ENCODE measurements around the gene TBX4. TPM values are rescaled to one million over a fixed set of nuclear protein-coding genes. Genes with fewer than 3 reads are reported as not detected.

TBX4 gene
- total RNA-seq, 4 donors from 2014 or later: 0.54 TPM; not detected in 3

DNA sequence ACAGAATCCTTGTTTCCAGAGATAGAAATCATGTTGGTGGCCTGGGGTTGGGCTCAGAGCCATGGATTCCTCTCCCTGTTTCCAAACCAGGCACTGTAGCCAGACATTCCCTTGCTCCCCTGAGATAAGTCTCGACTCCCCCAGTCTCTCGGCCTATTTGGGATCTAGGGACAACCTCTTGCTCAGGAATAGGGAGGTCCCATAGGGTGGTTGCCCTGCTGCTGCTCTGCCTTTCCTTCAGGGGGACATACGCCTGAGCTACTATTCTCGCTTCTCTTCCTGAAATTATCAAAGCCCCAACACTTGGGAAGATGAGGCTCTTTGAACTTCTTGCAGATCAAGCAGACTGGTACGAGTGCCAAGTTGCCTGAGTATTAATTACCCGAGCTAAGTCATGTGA is 58.0 kb downstream of the TBX4 start:
- no peak for TF ChIP-seq POLR2A (IDR thresholded peaks at IDR 0.05)
- TF ChIP-seq, protein P1, sequence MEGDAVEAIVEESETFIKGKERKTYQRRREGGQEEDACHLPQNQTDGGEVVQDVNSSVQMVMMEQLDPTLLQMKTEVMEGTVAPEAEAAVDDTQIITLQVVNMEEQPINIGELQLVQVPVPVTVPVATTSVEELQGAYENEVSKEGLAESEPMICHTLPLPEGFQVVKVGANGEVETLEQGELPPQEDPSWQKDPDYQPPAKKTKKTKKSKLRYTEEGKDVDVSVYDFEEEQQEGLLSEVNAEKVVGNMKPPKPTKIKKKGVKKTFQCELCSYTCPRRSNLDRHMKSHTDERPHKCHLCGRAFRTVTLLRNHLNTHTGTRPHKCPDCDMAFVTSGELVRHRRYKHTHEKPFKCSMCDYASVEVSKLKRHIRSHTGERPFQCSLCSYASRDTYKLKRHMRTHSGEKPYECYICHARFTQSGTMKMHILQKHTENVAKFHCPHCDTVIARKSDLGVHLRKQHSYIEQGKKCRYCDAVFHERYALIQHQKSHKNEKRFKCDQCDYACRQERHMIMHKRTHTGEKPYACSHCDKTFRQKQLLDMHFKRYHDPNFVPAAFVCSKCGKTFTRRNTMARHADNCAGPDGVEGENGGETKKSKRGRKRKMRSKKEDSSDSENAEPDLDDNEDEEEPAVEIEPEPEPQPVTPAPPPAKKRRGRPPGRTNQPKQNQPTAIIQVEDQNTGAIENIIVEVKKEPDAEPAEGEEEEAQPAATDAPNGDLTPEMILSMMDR (IDR thresholded peaks at IDR 0.05): no peak
- Histone ChIP-seq H3K9me3 (no peaks in the 10 kb centered on the region), H3K4me3 (replicated peaks in 1 of 3) (no peak overlapping the region), H3K27ac (no peak overlapping the region), H3K27me3 (no peaks in the 10 kb centered on the region), H3K4me1 (no peaks in the 10 kb centered on the region), H3K36me3 (no peaks in the 10 kb centered on the region)
- intact Hi-C loops (cut with DNase I): no loop called here
- WGBS, 2 donors: 77 to 79% methylated on average over 6 of the region's 6 CpGs
- DNase-seq: no peak

DNA sequence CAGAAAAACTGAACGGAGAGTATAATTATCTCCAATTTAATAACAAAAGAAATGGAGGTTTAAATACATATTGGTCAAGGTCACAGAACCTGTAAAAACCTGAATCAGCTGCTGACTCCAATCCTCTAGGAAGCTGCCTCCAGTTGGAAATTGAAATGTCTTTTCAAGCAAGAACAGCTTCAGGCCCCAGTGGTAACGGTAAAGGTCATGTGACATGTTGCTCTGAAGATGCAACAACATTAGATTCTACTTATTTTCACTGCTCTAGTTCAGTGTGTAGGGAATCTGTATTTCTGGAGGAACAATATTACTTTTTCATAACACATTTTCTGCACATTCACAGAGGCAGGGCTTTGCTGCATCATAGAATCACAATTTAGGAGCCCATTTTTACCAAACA is 58.8 kb downstream of the TBX4 start:
- H3K4me1 ChIP-seq: no peaks in the 10 kb centered on the region
- WGBS, 2 donors: 70% methylated on average over 2 of the region's 2 CpGs
- no peaks in the 10 kb centered on the region for H3K27me3 ChIP-seq
- H3K36me3 ChIP-seq: no peaks in the 10 kb centered on the region
- intact Hi-C loops (cut with DNase I): no loop called here
- no peak overlapping the region for H3K27ac ChIP-seq
- no peak overlapping the region for H3K4me3 ChIP-seq (replicated peaks in 1 of 3)
- H3K9me3 ChIP-seq: no peaks in the 10 kb centered on the region
- DNase-seq: no peak
- TF ChIP-seq, protein P1 (IDR thresholded peaks at IDR 0.05): no peak
- no peak for TF ChIP-seq POLR2A (IDR thresholded peaks at IDR 0.05)

DNA sequence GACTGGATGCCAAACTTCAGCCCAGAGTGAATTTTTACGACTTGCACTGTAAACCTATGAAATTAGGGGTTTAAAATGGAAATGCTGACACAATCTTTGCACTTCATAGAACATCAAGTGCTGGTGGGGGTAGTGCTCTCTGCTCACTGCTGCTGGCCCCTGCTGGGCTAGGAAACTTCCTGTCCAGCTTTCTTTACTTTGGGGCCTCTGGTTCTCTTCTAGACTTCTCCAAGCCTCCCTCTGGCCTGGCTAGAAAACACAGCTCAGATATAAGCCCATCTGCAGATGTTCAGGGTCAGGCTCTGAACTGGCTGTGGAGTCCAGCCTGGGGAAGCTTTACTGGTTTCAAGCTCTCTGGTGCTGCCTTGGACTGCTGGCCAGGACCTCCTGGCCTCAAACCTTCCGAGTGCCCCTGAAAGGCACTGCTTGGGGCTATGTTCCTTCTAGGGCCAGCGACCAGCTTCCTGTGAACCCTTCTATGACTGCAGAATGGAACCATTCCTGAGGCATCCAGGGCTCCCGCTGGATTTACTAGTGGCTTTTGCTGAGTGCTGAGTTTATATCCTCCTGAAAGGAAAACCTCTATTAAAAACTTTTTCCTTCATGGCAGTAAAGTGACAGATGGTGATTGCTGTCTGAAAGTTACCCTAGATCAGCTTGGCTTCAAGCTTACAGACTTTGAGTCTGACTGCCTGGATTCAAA is 59.4 kb downstream of the TBX4 start:
- H3K27ac ChIP-seq: no peak overlapping the region
- TF ChIP-seq, protein P1 (IDR thresholded peaks at IDR 0.05): no peak
- TF ChIP-seq POLR2A (IDR thresholded peaks at IDR 0.05): no peak
- H3K27me3 ChIP-seq: no peaks in the 10 kb centered on the region

DNA sequence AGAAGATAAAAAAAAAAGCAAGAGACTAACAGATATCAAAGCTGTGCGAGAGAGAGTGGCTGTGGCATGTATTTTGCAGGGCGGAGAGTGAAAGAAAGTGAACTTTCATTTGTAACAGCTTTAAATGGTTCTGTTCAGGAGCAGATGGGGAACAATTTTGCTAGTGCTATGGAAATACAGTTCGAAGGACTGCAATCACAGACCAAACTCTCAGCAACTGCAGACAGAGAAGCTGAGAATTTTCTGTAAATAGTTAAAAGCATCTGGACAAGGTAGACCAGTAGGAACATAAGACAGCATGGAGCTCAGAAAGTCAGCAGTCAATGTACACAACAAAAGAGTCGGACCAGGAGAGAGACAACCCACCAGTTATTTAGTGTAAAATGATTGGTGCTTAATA is 62.3 kb downstream of the TBX4 start:
- H3K4me3 ChIP-seq (replicated peaks in 1 of 3): no peak overlapping the region
- H3K27ac ChIP-seq: no peak overlapping the region
- no peak for DNase-seq
- 75 to 79% methylated on average over 4 of the region's 4 CpGs for WGBS, 2 donors
- H3K27me3 ChIP-seq: no peaks in the 10 kb centered on the region
- no peaks in the 10 kb centered on the region for H3K4me1 ChIP-seq
- H3K9me3 ChIP-seq: no peaks in the 10 kb centered on the region
- intact Hi-C loops (cut with DNase I): no loop called here
- no peaks in the 10 kb centered on the region for H3K36me3 ChIP-seq
- TF ChIP-seq, protein P1 (IDR thresholded peaks at IDR 0.05): no peak
- TF ChIP-seq POLR2A (IDR thresholded peaks at IDR 0.05): no peak

More for the DNA sequence above, 59.4 kb downstream of the TBX4 start:
- 80 to 81% methylated on average over 4 of the region's 4 CpGs for WGBS, 2 donors
- Histone ChIP-seq H3K36me3 (no peaks in the 10 kb centered on the region), H3K4me1 (no peaks in the 10 kb centered on the region), H3K9me3 (no peaks in the 10 kb centered on the region), H3K4me3 (replicated peaks in 1 of 3) (no peak overlapping the region)
- no peak for DNase-seq
- intact Hi-C loops (cut with DNase I): no loop called here

DNA sequence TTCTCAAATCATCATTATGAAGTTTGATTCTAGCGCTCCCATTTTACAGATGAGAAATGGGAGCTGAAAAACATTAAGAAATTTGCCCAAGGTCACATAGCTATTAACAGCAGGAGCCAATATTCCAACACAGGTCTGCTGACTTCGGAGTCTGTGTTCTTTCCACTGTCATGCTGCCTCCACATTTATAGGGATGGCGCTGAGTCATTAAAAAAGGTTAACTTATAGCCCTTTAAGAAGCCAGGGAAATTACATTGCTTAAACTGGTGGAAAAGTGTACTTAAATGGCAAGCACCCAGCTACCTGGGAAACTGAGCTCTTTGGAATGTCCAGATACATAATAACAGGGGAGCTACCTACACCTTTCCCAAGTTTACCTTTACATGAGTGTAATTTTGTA is 65.0 kb downstream of the TBX4 start:
- no peaks in the 10 kb centered on the region for H3K4me1 ChIP-seq
- intact Hi-C loops (cut with DNase I): no loop called here
- H3K4me3 ChIP-seq (replicated peaks in 1 of 3): no peak overlapping the region
- no peak overlapping the region for H3K27ac ChIP-seq
- 82 to 91% methylated on average over 3 of the region's 3 CpGs for WGBS, 2 donors
- H3K27me3 ChIP-seq: no peaks in the 10 kb centered on the region
- no peaks in the 10 kb centered on the region for H3K36me3 ChIP-seq
- TF ChIP-seq, protein P1 (IDR thresholded peaks at IDR 0.05): no peak
- TF ChIP-seq POLR2A (IDR thresholded peaks at IDR 0.05): no peak
- DNase-seq: no peak
- no peaks in the 10 kb centered on the region for H3K9me3 ChIP-seq

All from thyroid gland (tissue), 4 donors.